Mesothelial cell of epicardium (in vitro differentiated cells): ENCODE data around the gene SH2D5. TPM values are rescaled to one million over a fixed set of nuclear protein-coding genes. Genes with fewer than 3 reads are reported as not detected.

Experiments used
- DNase-seq, 2 experiments: peaks; one replicate each; pipeline ENCODE4 v3.0.0; 2021; ENCODE audit warnings: low spot score in 2 of 2; ENCODE audit not compliant: unreplicated experiment in 2 of 2
- H3K27ac Mint-ChIP-seq: 2 replicates; pipeline ENCODE4 v1.8.0; 2021; ENCODE audit warnings: mixed read lengths
- H3K27me3 Mint-ChIP-seq: 2 replicates; pipeline ENCODE4 v1.8.0; 2021; ENCODE audit warnings: low read depth, mixed read lengths
- H3K36me3 Mint-ChIP-seq: 2 replicates; pipeline ENCODE4 v1.8.0; 2021; ENCODE audit warnings: mixed read lengths
- H3K4me1 Mint-ChIP-seq: 2 replicates; pipeline ENCODE4 v1.8.0; 2021; ENCODE audit warnings: mixed read lengths
- H3K4me3 Mint-ChIP-seq: 2 replicates; pipeline ENCODE4 v1.8.0; 2021; ENCODE audit warnings: mild to moderate bottlenecking, moderate library complexity, mixed read lengths
- H3K9me3 Mint-ChIP-seq: 2 replicates; pipeline ENCODE4 v1.8.0; 2021; ENCODE audit warnings: mixed read lengths
- total RNA-seq: library from RNA; stranded (reverse); gene quantifications from 3 replicates; pipeline ENCODE4 v1.2.1, GENCODE V29; 2021
- TF ChIP-seq, protein P1 (sequence below): fragments of 200-600 bp; sonication (generic); IDR thresholded peaks from one replicate; pipeline ENCODE4 v1.5.0; 2021; ENCODE audit warnings: antibody characterized with exemption; ENCODE audit not compliant: unreplicated experiment

The SH2D5 gene
- total RNA-seq, 1 donor from 2014 or later = 0.45 TPM

DNA sequence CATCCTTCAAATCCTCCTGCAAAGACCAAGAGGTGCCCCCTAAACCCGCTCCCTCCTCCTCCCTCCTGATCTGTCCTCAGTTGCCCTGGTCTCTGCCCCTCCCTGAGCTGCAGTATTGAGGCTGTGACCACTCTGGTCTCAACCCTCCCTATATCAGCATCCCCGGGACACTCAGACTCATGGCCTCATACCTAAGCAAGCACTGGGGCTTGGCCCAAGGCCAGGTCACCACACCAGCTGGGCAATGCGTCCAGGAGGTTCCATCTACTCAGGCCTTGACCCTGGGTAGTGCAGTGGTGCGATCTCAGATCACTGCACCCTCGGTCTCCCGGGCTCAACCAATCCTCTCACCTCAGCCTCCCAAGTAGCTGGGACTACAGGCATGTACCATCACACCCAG, 24.4 kb downstream of the SH2D5 start:
- Mint-ChIP-seq H3K4me3 (no peak overlapping the region), H3K9me3 (no peaks in the 10 kb centered on the region), H3K27me3 (no peaks in the 10 kb centered on the region), H3K27ac (no peak overlapping the region), H3K4me1 (no peaks in the 10 kb centered on the region), H3K36me3 (no peaks in the 10 kb centered on the region)
- TF ChIP-seq, protein P1, sequence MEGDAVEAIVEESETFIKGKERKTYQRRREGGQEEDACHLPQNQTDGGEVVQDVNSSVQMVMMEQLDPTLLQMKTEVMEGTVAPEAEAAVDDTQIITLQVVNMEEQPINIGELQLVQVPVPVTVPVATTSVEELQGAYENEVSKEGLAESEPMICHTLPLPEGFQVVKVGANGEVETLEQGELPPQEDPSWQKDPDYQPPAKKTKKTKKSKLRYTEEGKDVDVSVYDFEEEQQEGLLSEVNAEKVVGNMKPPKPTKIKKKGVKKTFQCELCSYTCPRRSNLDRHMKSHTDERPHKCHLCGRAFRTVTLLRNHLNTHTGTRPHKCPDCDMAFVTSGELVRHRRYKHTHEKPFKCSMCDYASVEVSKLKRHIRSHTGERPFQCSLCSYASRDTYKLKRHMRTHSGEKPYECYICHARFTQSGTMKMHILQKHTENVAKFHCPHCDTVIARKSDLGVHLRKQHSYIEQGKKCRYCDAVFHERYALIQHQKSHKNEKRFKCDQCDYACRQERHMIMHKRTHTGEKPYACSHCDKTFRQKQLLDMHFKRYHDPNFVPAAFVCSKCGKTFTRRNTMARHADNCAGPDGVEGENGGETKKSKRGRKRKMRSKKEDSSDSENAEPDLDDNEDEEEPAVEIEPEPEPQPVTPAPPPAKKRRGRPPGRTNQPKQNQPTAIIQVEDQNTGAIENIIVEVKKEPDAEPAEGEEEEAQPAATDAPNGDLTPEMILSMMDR = no peak
- no peak for DNase-seq

GRCh38 chr1:20706841-20707240, 25.7 kb downstream of the SH2D5 start:
- no peaks in the 10 kb centered on the region for H3K4me1 Mint-ChIP-seq
- no peak overlapping the region for H3K27ac Mint-ChIP-seq
- H3K9me3 Mint-ChIP-seq = no peaks in the 10 kb centered on the region
- H3K36me3 Mint-ChIP-seq = no peaks in the 10 kb centered on the region
- TF ChIP-seq, protein P1 = no peak
- no peaks in the 10 kb centered on the region for H3K27me3 Mint-ChIP-seq
- no peak overlapping the region for H3K4me3 Mint-ChIP-seq
- no peak for DNase-seq

DNA sequence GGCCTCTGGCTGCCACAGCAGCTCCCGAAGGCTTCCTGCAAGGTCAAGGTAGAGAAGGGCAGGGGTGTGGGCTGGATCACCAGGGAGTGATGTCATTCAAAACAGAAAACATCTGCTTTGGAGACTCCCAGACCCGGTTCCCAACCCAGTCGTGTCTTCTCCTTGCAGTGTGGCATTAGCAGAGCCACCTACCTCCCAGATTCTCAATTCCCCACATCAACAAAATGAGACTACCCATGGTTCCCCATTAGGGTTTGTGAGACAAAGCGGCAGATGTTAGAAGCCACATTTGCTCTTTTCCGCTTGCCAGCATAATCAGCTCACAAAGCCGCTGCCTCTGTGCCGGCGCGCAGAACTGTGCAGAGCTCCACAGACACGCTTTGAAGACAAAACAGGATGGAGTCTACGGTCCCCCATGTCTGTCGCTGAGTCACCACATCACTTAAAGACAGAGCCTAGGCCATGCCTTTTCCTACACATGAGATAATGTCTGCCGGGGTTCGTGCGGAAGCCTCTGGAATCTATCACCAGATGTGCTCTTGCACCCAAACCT, 27.2 kb downstream of the SH2D5 start:
- H3K4me3 Mint-ChIP-seq = no peak overlapping the region
- no peaks in the 10 kb centered on the region for H3K9me3 Mint-ChIP-seq
- no peak for DNase-seq
- TF ChIP-seq, protein P1 = no peak
- H3K4me1 Mint-ChIP-seq = no peaks in the 10 kb centered on the region
- H3K27ac Mint-ChIP-seq = no peak overlapping the region
- no peaks in the 10 kb centered on the region for H3K36me3 Mint-ChIP-seq
- no peaks in the 10 kb centered on the region for H3K27me3 Mint-ChIP-seq

DNA sequence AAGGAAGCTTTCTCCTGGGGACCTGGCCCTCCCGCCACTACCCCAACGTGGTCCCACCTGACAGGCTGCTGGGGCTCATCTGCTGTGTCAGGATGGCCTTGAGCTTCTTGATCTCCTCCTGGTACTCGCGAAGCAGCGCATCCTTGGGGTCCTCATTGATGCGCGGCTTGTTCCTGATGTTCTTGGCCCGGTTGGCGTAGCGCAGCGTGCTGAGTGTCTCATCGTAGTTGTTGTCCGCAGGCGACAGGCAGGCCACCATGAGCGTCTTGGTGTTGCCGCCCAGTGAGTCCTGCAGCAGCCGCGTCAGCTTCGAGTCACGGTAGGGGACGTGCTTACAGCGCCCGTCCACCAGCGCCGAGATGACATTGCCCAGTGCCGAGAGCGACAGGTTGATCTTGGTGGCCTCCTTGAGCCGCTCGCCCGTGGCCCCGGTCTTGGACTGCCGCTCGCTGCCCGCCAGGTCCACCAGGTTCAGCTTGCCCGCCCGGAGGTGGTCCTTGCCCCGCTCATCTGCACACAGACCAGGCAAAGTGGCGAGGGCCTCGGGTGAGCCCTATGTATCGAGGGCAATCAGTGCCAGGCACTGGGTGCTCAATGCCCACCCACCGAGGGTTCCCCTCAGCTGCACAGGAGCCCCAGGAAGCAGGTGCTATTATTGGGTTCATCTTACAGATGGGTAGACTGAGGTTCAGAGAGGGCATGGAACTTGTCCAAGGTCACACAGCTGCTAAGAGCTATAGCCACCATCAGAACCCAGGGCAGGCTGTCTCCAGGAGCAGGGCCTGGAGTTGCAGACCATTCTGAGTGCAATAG, 27.9 kb downstream of the SH2D5 start:
- TF ChIP-seq, protein P1 = no peak
- Mint-ChIP-seq H3K4me3 (no peak overlapping the region), H3K27me3 (no peaks in the 10 kb centered on the region), H3K4me1 (peaks cover 2% of the 10 kb centered on the region), H3K27ac (no peak overlapping the region), H3K9me3 (no peaks in the 10 kb centered on the region), H3K36me3 (no peaks in the 10 kb centered on the region)
- DNase-seq = no peak

DNA sequence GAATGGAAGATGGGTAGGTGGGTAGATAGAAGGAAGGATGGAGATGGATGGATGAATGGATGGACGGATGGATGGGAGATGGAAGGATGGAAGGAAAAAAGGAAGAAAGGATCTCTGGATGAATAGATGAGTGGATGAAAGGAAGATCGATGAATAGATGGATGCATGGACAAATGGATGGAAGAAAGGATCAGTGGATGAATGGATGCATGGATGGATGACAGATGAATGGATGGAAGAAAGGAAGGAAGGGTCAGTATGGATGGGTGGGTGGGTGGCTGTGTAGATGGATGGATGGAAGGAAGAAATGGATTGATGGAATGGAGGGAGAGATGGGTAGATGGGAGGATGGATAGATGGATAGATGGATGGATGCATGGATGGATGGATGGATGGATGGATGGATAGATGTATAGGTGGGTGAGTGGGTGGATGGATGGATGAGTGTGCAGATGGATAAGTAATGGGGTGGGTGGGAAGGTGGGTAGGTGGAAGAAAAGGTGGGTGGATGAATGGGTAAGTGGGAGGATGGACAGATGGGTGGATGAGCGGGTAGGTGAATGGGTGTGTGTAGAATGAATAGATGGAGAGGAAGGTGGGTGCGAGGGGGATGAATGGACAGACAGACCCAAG, 29.3 kb downstream of the SH2D5 start:
- Mint-ChIP-seq H3K4me3 (no peak overlapping the region), H3K27ac (no peak overlapping the region), H3K36me3 (no peaks in the 10 kb centered on the region), H3K27me3 (no peaks in the 10 kb centered on the region), H3K4me1 (peaks cover 7% of the 10 kb centered on the region), H3K9me3 (no peaks in the 10 kb centered on the region)
- TF ChIP-seq, protein P1 = no peak
- no peak for DNase-seq
